GM12865 (cell line): ENCODE data around the gene EGFR.

Source experiments
- DNase-seq: peaks from one replicate; pipeline ENCODE4 v3.0.0; 2010; ENCODE audit warnings: low read depth
- H3K4me3 ChIP-seq: 2 replicates; pipeline ENCODE4 v1.5.1; 2011; ENCODE audit warnings: mild to moderate bottlenecking, low read depth, low read length, control low read depth
- TF ChIP-seq, protein P1 (sequence below): IDR thresholded peaks from 2 replicates; pipeline ENCODE4 v1.5.1; 2011; ENCODE audit warnings: low read length, control low read depth, low read depth, inconsistent platforms; ENCODE audit not compliant: insufficient read depth; ENCODE audit errors: missing control alignments

The EGFR gene

DNA sequence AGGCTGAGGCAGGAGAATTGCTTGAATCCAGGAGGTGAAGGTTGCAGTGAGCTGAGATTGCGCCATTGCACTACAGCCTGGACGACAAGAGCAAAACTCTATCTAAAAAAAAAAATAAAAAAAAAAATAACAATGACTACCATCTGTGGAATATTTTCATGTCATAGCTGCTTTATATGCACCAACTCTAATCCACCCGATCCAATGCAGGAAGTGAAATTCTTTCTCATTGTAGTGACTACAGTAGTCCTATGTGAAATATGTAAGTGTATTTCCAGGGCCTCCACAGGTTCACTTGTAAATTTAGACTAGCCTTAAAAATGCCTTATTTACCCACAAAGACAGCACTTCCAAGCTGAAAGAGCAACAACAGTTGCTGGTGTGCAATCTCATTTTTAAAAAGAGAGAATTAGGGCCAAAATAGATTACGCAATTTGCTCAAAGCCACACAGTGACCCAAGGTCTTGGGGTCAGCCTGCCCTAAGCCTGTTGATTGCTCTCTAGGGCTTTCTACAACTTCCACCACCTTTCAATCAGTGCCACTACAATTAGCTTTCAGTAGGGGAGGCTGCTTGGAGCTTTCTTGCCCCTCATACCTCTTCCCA lies 25.8 kb upstream of the EGFR start:
- H3K4me3 ChIP-seq, result no peak overlapping the region
- TF ChIP-seq, protein P1, sequence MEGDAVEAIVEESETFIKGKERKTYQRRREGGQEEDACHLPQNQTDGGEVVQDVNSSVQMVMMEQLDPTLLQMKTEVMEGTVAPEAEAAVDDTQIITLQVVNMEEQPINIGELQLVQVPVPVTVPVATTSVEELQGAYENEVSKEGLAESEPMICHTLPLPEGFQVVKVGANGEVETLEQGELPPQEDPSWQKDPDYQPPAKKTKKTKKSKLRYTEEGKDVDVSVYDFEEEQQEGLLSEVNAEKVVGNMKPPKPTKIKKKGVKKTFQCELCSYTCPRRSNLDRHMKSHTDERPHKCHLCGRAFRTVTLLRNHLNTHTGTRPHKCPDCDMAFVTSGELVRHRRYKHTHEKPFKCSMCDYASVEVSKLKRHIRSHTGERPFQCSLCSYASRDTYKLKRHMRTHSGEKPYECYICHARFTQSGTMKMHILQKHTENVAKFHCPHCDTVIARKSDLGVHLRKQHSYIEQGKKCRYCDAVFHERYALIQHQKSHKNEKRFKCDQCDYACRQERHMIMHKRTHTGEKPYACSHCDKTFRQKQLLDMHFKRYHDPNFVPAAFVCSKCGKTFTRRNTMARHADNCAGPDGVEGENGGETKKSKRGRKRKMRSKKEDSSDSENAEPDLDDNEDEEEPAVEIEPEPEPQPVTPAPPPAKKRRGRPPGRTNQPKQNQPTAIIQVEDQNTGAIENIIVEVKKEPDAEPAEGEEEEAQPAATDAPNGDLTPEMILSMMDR, result no peak
- DNase-seq, result no peak

- TF ChIP-seq, protein P1, result no peak
- DNase-seq, result no peak
- no peak overlapping the region for H3K4me3 ChIP-seq
Measured at GRCh38 chr7:54995166-54995565, 23.7 kb upstream of the EGFR start.

DNA sequence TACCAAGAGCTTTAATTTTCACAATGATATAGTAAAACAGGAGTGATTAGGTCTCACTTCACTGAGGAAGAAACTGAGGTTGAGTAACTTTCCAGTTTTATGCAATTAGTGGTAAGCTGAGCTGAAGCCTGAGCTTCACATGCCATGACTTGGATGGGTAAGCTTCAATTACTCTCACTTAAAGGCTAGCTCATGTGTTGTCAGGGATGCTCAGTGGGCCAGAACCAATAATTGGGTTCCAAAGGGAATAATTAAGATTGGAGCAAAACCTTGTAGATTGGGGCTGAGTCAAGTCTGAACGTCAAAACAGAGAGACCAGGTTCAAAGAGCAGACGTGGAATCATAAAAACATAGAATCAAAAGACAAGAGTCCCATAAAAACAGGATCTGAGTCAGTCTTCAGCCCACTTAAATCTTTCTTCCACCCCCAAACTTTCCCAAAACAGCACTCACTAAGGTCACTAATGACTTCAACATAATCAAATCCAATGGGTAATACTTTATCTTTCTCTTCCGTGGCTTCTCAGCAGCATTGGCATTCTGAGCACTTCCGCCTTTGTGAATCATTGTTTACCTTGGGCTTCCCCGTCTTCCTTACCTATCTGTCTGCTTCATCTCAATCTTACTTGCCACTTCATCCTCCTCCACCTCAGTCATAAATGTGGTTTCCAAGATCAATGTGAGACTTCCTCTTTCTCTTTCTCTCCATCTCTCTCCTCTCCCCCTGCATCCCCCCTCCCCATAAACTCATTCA lies 23.0 kb upstream of the EGFR start:
- no peak overlapping the region for H3K4me3 ChIP-seq

DNA sequence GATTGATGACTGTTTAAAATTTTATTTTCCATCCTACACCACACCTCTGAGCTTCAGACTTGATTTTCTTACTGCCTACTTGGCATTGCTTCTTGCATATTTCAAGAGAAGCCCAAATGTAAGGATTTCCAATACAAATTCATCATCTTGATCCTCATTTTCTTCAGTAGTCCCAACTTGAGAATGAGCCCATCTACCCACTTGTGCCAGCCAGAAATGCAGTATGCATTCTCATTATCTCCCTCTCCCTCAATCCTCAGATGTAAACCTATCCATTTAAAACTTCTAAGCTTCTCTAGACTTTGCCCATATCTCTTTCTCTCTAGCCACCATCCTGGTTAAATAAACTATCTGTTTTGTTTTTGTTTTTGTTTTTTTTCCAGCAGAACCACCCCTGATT lies 22.4 kb upstream of the EGFR start:
- DNase-seq, result no peak
- H3K4me3 ChIP-seq, result no peak overlapping the region
- TF ChIP-seq, protein P1, result no peak

More for the DNA sequence above, 23.0 kb upstream of the EGFR start:
- TF ChIP-seq, protein P1, result no peak
- peak; percentile 28 for DNase-seq

DNA sequence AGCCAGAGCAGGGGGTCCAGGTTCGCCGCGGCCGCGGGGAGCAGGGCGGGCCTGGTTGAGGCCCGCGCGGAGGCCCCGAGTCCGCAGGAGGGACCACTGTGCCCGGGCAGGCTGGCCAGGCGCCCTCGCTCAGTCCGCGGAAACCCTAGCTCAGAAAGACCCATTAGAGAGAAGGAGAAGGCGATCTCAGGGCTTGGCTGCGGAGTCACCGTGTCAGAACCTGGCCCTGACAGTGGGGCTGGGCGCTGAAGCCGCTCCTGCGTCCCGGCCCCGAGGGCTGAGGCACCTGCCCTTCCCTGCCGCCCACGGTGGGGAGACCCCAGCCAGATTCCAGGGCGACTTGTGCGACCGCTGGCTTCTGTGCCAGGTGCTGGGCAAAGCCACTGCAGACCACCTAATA lies 14.2 kb upstream of the EGFR start:
- DNase-seq, result no peak
- TF ChIP-seq, protein P1, result no peak
- no peak overlapping the region for H3K4me3 ChIP-seq

GRCh38 chr7:55005241-55005851 lies 13.5 kb upstream of the EGFR start:
- no peak for DNase-seq
- TF ChIP-seq, protein P1, result no peak

More at GRCh38 chr7:55005241-55005851, 13.5 kb upstream of the EGFR start:
- no peak overlapping the region for H3K4me3 ChIP-seq
